K562 (cell line): ENCODE measurements around the gene AIFM3. TPM values are rescaled to one million over a fixed set of nuclear protein-coding genes. Genes with fewer than 3 reads are reported as not detected.

Experiments
- ARID2 ChIP-seq: fragments of 450-650 bp; IDR thresholded peaks from 2 replicates; pipeline ENCODE4 v1.6.1; 2017; ENCODE audit warnings: antibody characterized with exemption, mild to moderate bottlenecking
- CEBPB ChIP-seq: fragments of 450-650 bp; IDR thresholded peaks from 2 replicates; pipeline ENCODE4 v1.6.1; 2016; ENCODE audit warnings: missing genetic modification characterization, missing compliant biosample characterization
- GTF3C2 ChIP-seq: IDR thresholded peaks from 3 replicates; pipeline ENCODE4 v1.6.1; 2011; ENCODE audit warnings: borderline replicate concordance, mild to moderate bottlenecking, moderate library complexity; ENCODE audit not compliant: insufficient read length; ENCODE audit errors: extremely low read depth
- NFRKB ChIP-seq: fragments of 450-650 bp; IDR thresholded peaks from 2 replicates; pipeline ENCODE4 v1.6.1; 2016; ENCODE audit warnings: low read depth
- PRDM10 ChIP-seq: fragments of 450-650 bp; IDR thresholded peaks from 2 replicates; pipeline ENCODE4 v1.6.1; 2018; ENCODE audit not compliant: partially characterized antibody
- THRAP3 ChIP-seq: fragments of 450-650 bp; IDR thresholded peaks from 2 replicates; pipeline ENCODE4 v1.6.1; 2016; ENCODE audit warnings: mild to moderate bottlenecking, inconsistent platforms, borderline replicate concordance
- ZNF561 ChIP-seq: fragments of 450-650 bp; formaldehyde crosslinking; conservative IDR thresholded peaks from 2 replicates; pipeline ENCODE4 v1.4.0; 2020; ENCODE audit warnings: mild to moderate bottlenecking, moderate library complexity
- polyA plus RNA-seq, 8 experiments: library from polyadenylated mRNA; depleted of rRNA in 4 of 8; stranded (reverse) in 5 of 8; unstranded in 3 of 8; fragments of >200 nt; fragmentation: Nextera tagmentation in 2 of 8; fragmentation: Illumina TruSeq in 1 of 8; extraction: Ambion mirVana in 2 of 8; extraction: Trizol in 1 of 8; gene quantifications; 2 replicates each; pipeline versions ENCODE4 v1.2.1 to v1.2.3, GENCODE V29; 2011 to 2014; ENCODE audit warnings: inconsistent platforms in 1 of 8, missing spikeins in 1 of 8
- total RNA-seq, 7 experiments: library from RNA; depleted of rRNA in 6 of 7; stranded (reverse); fragments of >200 nt in 6 of 7; fragmentation: Illumina TruSeq in 2 of 7; extraction: Trizol in 2 of 7; gene quantifications; 2 replicates each; pipeline versions ENCODE4 v1.2.1 to v1.2.3, GENCODE V29; 2011 to 2021; ENCODE audit warnings: low replicate concordance in 1 of 7
- TF ChIP-seq, protein P1 (sequence below): fragments of 200-600 bp; sonication (generic); IDR thresholded peaks from one replicate; pipeline ENCODE4 v1.6.1; 2012; ENCODE audit warnings: mild to moderate bottlenecking, low read depth, low read length, inconsistent platforms

The AIFM3 gene
- total and polyA plus RNA-seq, 9 of the 15 experiments (the other 6 are each of a cell fraction or from before 2014, with no cell fraction given) = 0.03 to 0.20 (median 0.07) TPM; not detected in 1

- TF ChIP-seq, protein P1, sequence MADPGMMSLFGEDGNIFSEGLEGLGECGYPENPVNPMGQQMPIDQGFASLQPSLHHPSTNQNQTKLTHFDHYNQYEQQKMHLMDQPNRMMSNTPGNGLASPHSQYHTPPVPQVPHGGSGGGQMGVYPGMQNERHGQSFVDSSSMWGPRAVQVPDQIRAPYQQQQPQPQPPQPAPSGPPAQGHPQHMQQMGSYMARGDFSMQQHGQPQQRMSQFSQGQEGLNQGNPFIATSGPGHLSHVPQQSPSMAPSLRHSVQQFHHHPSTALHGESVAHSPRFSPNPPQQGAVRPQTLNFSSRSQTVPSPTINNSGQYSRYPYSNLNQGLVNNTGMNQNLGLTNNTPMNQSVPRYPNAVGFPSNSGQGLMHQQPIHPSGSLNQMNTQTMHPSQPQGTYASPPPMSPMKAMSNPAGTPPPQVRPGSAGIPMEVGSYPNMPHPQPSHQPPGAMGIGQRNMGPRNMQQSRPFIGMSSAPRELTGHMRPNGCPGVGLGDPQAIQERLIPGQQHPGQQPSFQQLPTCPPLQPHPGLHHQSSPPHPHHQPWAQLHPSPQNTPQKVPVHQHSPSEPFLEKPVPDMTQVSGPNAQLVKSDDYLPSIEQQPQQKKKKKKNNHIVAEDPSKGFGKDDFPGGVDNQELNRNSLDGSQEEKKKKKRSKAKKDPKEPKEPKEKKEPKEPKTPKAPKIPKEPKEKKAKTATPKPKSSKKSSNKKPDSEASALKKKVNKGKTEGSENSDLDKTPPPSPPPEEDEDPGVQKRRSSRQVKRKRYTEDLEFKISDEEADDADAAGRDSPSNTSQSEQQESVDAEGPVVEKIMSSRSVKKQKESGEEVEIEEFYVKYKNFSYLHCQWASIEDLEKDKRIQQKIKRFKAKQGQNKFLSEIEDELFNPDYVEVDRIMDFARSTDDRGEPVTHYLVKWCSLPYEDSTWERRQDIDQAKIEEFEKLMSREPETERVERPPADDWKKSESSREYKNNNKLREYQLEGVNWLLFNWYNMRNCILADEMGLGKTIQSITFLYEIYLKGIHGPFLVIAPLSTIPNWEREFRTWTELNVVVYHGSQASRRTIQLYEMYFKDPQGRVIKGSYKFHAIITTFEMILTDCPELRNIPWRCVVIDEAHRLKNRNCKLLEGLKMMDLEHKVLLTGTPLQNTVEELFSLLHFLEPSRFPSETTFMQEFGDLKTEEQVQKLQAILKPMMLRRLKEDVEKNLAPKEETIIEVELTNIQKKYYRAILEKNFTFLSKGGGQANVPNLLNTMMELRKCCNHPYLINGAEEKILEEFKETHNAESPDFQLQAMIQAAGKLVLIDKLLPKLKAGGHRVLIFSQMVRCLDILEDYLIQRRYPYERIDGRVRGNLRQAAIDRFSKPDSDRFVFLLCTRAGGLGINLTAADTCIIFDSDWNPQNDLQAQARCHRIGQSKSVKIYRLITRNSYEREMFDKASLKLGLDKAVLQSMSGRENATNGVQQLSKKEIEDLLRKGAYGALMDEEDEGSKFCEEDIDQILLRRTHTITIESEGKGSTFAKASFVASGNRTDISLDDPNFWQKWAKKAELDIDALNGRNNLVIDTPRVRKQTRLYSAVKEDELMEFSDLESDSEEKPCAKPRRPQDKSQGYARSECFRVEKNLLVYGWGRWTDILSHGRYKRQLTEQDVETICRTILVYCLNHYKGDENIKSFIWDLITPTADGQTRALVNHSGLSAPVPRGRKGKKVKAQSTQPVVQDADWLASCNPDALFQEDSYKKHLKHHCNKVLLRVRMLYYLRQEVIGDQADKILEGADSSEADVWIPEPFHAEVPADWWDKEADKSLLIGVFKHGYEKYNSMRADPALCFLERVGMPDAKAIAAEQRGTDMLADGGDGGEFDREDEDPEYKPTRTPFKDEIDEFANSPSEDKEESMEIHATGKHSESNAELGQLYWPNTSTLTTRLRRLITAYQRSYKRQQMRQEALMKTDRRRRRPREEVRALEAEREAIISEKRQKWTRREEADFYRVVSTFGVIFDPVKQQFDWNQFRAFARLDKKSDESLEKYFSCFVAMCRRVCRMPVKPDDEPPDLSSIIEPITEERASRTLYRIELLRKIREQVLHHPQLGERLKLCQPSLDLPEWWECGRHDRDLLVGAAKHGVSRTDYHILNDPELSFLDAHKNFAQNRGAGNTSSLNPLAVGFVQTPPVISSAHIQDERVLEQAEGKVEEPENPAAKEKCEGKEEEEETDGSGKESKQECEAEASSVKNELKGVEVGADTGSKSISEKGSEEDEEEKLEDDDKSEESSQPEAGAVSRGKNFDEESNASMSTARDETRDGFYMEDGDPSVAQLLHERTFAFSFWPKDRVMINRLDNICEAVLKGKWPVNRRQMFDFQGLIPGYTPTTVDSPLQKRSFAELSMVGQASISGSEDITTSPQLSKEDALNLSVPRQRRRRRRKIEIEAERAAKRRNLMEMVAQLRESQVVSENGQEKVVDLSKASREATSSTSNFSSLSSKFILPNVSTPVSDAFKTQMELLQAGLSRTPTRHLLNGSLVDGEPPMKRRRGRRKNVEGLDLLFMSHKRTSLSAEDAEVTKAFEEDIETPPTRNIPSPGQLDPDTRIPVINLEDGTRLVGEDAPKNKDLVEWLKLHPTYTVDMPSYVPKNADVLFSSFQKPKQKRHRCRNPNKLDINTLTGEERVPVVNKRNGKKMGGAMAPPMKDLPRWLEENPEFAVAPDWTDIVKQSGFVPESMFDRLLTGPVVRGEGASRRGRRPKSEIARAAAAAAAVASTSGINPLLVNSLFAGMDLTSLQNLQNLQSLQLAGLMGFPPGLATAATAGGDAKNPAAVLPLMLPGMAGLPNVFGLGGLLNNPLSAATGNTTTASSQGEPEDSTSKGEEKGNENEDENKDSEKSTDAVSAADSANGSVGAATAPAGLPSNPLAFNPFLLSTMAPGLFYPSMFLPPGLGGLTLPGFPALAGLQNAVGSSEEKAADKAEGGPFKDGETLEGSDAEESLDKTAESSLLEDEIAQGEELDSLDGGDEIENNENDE = no peak
- TF ChIP-seq NFRKB (no peak), GTF3C2 (no peak), PRDM10 (no peak), THRAP3 (0 out of 2 replicates have a peak, but pooled peaks have one; percentile 20), CEBPB (tag) (peak; percentile 99), ZNF561 (CRISPR knock-in tag) (no peak), ARID2 (no peak; the same call in 1 of the 2 replicates)
These were observed 13.2 kb upstream of the AIFM3 start (continued) for GRCh38 chr22:20953668-20954500.
